Suprapubic skin (tissue), 4 donors: ENCODE measurements around the gene FBXO36.

Source experiments
- CTCF ChIP-seq, 2 donors: fragments of 200-600 bp in 1 of 2; fragments of 450-650 bp in 1 of 2; sonication (generic) in 1 of 2; IDR thresholded peaks; one replicate each; pipeline ENCODE4 v1.5.1; 2016 to 2019; ENCODE audit warnings: antibody characterized with exemption in 2 of 2, mild to moderate bottlenecking in 1 of 2, moderate library complexity in 1 of 2
- POLR2A ChIP-seq, 2 donors: fragments of 450-650 bp; IDR thresholded peaks; one replicate each; pipeline ENCODE4 v1.6.1; 2017; ENCODE audit warnings: antibody characterized with exemption in 2 of 2, mild to moderate bottlenecking in 2 of 2, moderate library complexity in 2 of 2
- POLR2AphosphoS5 ChIP-seq, 3 donors: sonication (generic); formaldehyde crosslinking; IDR thresholded peaks; one replicate each; pipeline ENCODE4 v1.6.1; 2017; ENCODE audit warnings: antibody characterized with exemption in 3 of 3

GRCh38 chr2:229874647-229875046 lies 47.7 kb upstream of the FBXO36 start:
- TF ChIP-seq CTCF (IDR thresholded peaks at IDR 0.05) (no peak), POLR2A (IDR thresholded peaks at IDR 0.05) (no peak), POLR2AphosphoS5 (IDR thresholded peaks at IDR 0.05) (no peak)
